Mucosa of rectum (tissue), 2 donors: ENCODE data around the gene ZCRB1.

Source experiments
- H3K27ac ChIP-seq, 2 donors: one replicate each; pipeline ENCODE4 v1.7.0; 2013; ENCODE audit warnings: inconsistent platforms in 2 of 2, low read depth in 2 of 2, low read length in 2 of 2
- H3K27me3 ChIP-seq, 2 donors: one replicate each; pipeline ENCODE4 v1.7.0; 2013; ENCODE audit warnings: low read length in 2 of 2; ENCODE audit not compliant: control insufficient read depth in 2 of 2, insufficient read depth in 2 of 2
- H3K36me3 ChIP-seq, 2 donors: one replicate each; pipeline ENCODE4 v1.7.0; 2013; ENCODE audit warnings: low read length in 2 of 2; ENCODE audit not compliant: control insufficient read depth in 2 of 2, insufficient read depth in 2 of 2
- H3K4me1 ChIP-seq, 2 donors: one replicate each; pipeline ENCODE4 v1.7.0; 2013; ENCODE audit warnings: low read length in 2 of 2, mild to moderate bottlenecking in 1 of 2; ENCODE audit not compliant: control insufficient read depth in 2 of 2, insufficient read depth in 2 of 2
- H3K4me3 ChIP-seq, 2 donors: one replicate each; pipeline ENCODE4 v1.7.0; 2013; ENCODE audit warnings: low read length in 2 of 2
- H3K9ac ChIP-seq, 2 donors: one replicate each; pipeline ENCODE4 v1.7.0; 2013; ENCODE audit warnings: low read length in 2 of 2, low read depth in 1 of 2, mild to moderate bottlenecking in 1 of 2
- H3K9me3 ChIP-seq, 2 donors: one replicate each; pipeline ENCODE4 v1.7.0; 2013; ENCODE audit warnings: low read length in 2 of 2; ENCODE audit not compliant: control insufficient read depth in 2 of 2
- donor health status: healthy.
- donor health status: Normal muscosa, but diverticular disease.

ZCRB1 gene

GRCh38 chr12:42282294-42282693 is 43.6 kb downstream of the ZCRB1 start:
- H3K9me3 ChIP-seq: no peaks in the 10 kb centered on the region
- no peaks in the 10 kb centered on the region for H3K4me1 ChIP-seq
- no peaks in the 10 kb centered on the region for H3K27me3 ChIP-seq
- H3K9ac ChIP-seq: no peak overlapping the region
- no peaks in the 10 kb centered on the region for H3K36me3 ChIP-seq
- H3K4me3 ChIP-seq: no peak overlapping the region
- H3K27ac ChIP-seq: no peak overlapping the region

- Histone ChIP-seq H3K9me3 (no peaks in the 10 kb centered on the region), H3K4me1 (no peaks in the 10 kb centered on the region), H3K27ac (no peak overlapping the region), H3K9ac (no peak overlapping the region), H3K4me3 (no peak overlapping the region), H3K27me3 (no peaks in the 10 kb centered on the region), H3K36me3 (no peaks in the 10 kb centered on the region)
Measured at GRCh38 chr12:42281844-42282243, 44.0 kb downstream of the ZCRB1 start.

- Histone ChIP-seq H3K27ac (no peak overlapping the region), H3K4me3 (no peak overlapping the region), H3K9ac (no peak overlapping the region), H3K27me3 (no peaks in the 10 kb centered on the region), H3K4me1 (no peaks in the 10 kb centered on the region), H3K36me3 (no peaks in the 10 kb centered on the region), H3K9me3 (no peaks in the 10 kb centered on the region)
Measured at GRCh38 chr12:42281278-42281677, 44.6 kb downstream of the ZCRB1 start.

DNA sequence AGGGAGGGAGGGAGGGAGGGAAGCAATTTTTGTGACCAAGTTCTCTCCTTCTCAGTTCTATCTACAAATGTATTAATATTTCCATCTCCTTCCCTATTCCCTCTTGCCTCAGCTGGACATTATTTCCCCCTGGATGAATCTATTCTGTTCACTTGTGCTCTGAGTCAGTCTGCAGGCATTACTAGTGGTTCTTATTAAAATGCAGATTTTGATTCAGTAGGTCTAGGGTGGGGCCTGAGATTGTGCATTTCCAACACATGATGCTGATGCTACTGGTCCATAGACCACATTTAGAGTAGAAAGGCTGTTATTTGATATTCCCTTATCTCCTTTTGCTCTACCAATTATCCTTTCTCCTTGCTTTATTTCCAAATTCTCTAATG is 47.8 kb downstream of the ZCRB1 start:
- Histone ChIP-seq H3K36me3 (no peaks in the 10 kb centered on the region), H3K9me3 (no peaks in the 10 kb centered on the region), H3K4me3 (no peak overlapping the region), H3K4me1 (no peaks in the 10 kb centered on the region), H3K27me3 (no peaks in the 10 kb centered on the region), H3K27ac (no peak overlapping the region), H3K9ac (no peak overlapping the region)

- Histone ChIP-seq H3K4me3 (no peak overlapping the region), H3K4me1 (no peaks in the 10 kb centered on the region), H3K36me3 (no peaks in the 10 kb centered on the region), H3K27me3 (no peaks in the 10 kb centered on the region), H3K9ac (no peak overlapping the region), H3K9me3 (no peaks in the 10 kb centered on the region), H3K27ac (no peak overlapping the region)
Measured at GRCh38 chr12:42277396-42278127, 48.3 kb downstream of the ZCRB1 start.

DNA sequence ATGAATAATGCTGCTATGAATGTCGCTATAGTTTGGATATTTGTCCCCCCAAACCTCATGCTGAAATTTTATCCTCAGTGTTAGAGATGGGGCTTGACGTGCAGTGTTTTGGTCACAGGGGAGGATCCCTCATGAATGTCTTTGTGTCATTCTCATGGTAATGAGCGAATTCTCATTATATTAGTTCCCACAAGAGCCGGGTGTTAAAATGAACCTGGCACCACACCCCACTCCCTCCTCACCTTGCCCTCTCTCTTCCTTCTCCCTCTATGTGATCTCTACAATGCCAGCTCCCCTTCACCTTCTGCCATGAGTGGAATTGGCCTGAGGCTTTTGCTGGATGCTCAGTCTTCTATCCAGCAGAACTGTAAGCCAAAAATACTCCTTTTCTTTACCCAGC is 50.4 kb downstream of the ZCRB1 start:
- no peaks in the 10 kb centered on the region for H3K27me3 ChIP-seq
- H3K4me3 ChIP-seq: no peak overlapping the region
- no peak overlapping the region for H3K9ac ChIP-seq
- no peaks in the 10 kb centered on the region for H3K4me1 ChIP-seq
- no peak overlapping the region for H3K27ac ChIP-seq
- no peaks in the 10 kb centered on the region for H3K36me3 ChIP-seq
- no peaks in the 10 kb centered on the region for H3K9me3 ChIP-seq

DNA sequence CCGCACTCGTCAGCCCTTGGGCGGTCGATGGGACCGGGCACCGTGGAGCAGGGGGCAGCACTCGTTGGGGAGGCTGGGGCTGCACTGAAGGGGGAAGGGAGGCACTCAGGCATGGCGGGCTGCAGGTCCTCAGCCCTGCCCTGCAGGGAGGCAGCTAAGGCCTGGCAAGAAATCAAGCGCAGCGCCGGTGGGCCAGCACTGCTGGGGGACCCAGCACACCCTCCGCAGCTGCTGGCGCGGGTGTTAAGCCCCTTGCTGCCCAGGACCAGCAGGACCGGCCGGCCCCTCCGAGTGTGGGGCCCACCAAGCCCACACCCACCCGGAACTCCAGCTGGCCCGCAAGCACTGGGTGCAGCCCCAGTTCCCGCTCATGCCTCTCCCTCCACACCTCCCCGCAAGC is 52.2 kb downstream of the ZCRB1 start:
- Histone ChIP-seq H3K36me3 (no peaks in the 10 kb centered on the region), H3K27ac (no peak overlapping the region), H3K4me1 (no peaks in the 10 kb centered on the region), H3K27me3 (no peaks in the 10 kb centered on the region), H3K4me3 (no peak overlapping the region), H3K9ac (no peak overlapping the region), H3K9me3 (no peaks in the 10 kb centered on the region)

DNA sequence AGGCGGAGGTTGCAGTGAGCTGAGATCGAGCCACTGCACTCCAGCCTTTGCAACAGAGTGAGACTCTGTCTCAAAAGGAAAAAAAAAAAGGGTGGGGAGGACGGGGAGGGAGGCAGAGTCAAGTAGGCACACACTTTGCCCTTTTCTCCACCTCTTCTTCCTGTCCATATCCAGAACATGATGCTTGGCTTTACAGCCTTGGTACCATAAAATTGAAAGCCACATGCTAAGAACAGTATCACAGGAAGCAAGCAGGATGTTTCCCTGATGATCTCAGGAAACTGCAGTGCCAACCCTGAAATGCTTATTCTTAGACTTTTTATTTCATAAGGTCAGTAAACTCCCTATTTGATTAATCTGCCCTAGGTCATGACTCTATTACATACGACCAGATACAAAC is 55.3 kb downstream of the ZCRB1 start:
- Histone ChIP-seq H3K9ac (no peak overlapping the region), H3K9me3 (no peaks in the 10 kb centered on the region), H3K27ac (no peak overlapping the region), H3K4me1 (no peaks in the 10 kb centered on the region), H3K27me3 (no peaks in the 10 kb centered on the region), H3K36me3 (no peaks in the 10 kb centered on the region), H3K4me3 (no peak overlapping the region)

GRCh38 chr12:42267413-42268190 is 58.3 kb downstream of the ZCRB1 start:
- no peaks in the 10 kb centered on the region for H3K27me3 ChIP-seq
- H3K4me3 ChIP-seq: no peak overlapping the region

DNA sequence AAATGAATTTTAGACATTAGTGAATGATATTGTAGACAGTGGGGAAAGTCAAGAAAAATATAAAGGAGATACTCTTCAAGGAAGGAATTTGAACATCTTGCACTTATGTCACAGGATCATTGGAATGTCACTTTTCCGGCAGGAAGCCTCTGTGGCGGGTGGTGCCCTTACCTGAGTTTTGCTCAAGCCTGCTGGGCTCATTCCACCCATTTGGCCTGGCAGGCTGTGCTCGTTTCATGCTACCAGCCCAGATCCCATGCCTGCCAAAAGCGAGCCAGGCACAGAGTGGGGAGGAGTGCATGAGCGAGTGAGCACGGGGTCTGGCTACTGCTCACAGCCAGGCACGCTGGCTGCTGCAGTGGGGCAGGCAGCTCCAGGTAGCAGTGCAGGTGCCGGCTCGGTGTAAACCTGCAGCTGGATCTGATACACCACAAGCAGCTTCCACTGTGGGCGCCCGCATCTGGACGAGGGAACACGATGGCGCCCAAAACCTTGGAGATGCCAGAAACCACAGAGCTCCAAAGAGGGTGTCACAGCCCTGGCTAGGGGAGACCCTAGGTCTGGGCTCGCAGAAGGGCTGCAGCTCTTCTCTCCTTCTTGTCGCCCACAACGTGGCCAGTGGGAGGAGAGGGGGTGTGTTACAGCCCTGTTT is 59.2 kb downstream of the ZCRB1 start:
- no peaks in the 10 kb centered on the region for H3K4me1 ChIP-seq
- no peaks in the 10 kb centered on the region for H3K27me3 ChIP-seq
- H3K9ac ChIP-seq: no peak overlapping the region
- no peaks in the 10 kb centered on the region for H3K9me3 ChIP-seq
- no peaks in the 10 kb centered on the region for H3K36me3 ChIP-seq
- no peak overlapping the region for H3K4me3 ChIP-seq
- no peak overlapping the region for H3K27ac ChIP-seq

More at GRCh38 chr12:42267413-42268190, 58.3 kb downstream of the ZCRB1 start:
- H3K4me1 ChIP-seq: no peaks in the 10 kb centered on the region
- H3K9me3 ChIP-seq: no peaks in the 10 kb centered on the region
- H3K27ac ChIP-seq: no peak overlapping the region
- H3K9ac ChIP-seq: no peak overlapping the region
- no peaks in the 10 kb centered on the region for H3K36me3 ChIP-seq
